ENCODE measurements around the gene SP110. TPM values are rescaled to one million over a fixed set of nuclear protein-coding genes. Genes with fewer than 3 reads are reported as not detected.

SP110 gene
- total and polyA plus RNA-seq, 2 donors (not counting 3 experiments of a cell fraction or from before 2014, with no cell fraction given) = 10.2 to 10.7 TPM

DNA sequence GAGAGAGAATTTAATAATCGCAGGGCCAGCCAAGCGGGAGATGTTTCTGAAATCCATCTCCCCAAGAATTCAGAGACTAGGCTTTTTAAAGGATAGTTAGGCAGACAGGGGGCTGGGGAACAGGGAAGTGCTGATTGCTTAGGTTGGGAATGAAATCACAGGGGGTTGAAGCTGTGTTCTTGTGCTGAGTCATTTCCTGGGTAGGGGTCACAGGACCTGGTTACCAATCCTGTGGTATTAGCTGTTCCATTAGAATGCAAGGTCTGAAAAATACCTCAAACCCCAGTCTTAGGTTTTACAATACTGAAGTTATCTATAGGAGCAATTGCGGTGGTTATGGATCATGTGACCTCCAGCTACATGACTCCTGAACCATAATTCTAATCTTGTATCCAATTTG is 10.3 kb upstream of the SP110 start:
- no TSS peak for BruUV-seq (replicated peaks)
- H3K9me3 ChIP-seq (replicated peaks; ENCODE audit: control insufficient read depth, insufficient read depth, low read length) = no peaks in the 10 kb centered on the region

GRCh38 chr2:230227216-230227615 is 7.4 kb upstream of the SP110 start:
- Histone ChIP-seq H3K9ac (replicated peaks; ENCODE audit: extremely low read depth, insufficient read depth, low read length) (no peak overlapping the region), H3K4me2 (ENCODE audit: insufficient read depth, low read length) (no peak overlapping the region), H3K79me2 (ENCODE audit: control insufficient read depth, insufficient read depth, low read length) (no peaks in the 10 kb centered on the region), H4K20me1 (replicated peaks; ENCODE audit: control insufficient read depth, extremely low read depth, insufficient read depth, low read length) (no peaks in the 10 kb centered on the region), H3K27ac (ENCODE audit: insufficient read depth, low read depth, low read length) (no peak overlapping the region), H3K9me3 (replicated peaks; ENCODE audit: control insufficient read depth, insufficient read depth, low read length) (no peaks in the 10 kb centered on the region), H3K27me3 (ENCODE audit: control insufficient read depth in 2 of 2, insufficient read depth in 2 of 2, low read length in 2 of 2) (no peaks in the 10 kb centered on the region), H3K9me1 (replicated peaks; ENCODE audit: control insufficient read depth, extremely low read depth, insufficient read depth, low read length) (no peaks in the 10 kb centered on the region), H3K4me1 (ENCODE audit: control insufficient read depth, extremely low read depth, insufficient read depth, low read length) (peaks cover 7% of the 10 kb centered on the region), H3K36me3 (ENCODE audit: control insufficient read depth in 2 of 2, extremely low read depth in 1 of 2, insufficient read depth in 2 of 2, low read length in 2 of 2) (no peaks in the 10 kb centered on the region), H3K4me3 (replicated peaks in 1 of 3; ENCODE audit: insufficient read depth in 1 of 3, low read depth in 1 of 3, low read length in 3 of 3) (no peak overlapping the region), H2AFZ (ENCODE audit: low read depth, low read length) (no peak overlapping the region)
- FAIRE-seq = no peak
- ChIA-PET CTCF (no interaction called here), POLR2A (no interaction called here)
- dilution Hi-C loops (cut with MboI; ENCODE audit: extremely low pct_ligation_motif_present, low sequenced_read_pairs) (no loop called here), intact Hi-C loops (cut with micrococcal nuclease) (no loop called here)
- no peak for TF ChIP-seq POLR2AphosphoS5 (IDR thresholded peaks at IDR 0.05; ENCODE audit: insufficient read depth, low read depth, low read length)
- TF ChIP-seq JUN (IDR thresholded peaks at IDR 0.05; ENCODE audit: borderline replicate concordance, insufficient read depth, insufficient read length, low read depth) = no peak
- TF ChIP-seq GATA2 (IDR thresholded peaks at IDR 0.05; ENCODE audit: insufficient read depth, insufficient read length, low read depth, low read length) = no peak
- no peak for TF ChIP-seq EZH2 (IDR thresholded peaks at IDR 0.05; ENCODE audit: borderline replicate concordance, low read depth, low read length, severe bottlenecking)
- TF ChIP-seq, protein P1, sequence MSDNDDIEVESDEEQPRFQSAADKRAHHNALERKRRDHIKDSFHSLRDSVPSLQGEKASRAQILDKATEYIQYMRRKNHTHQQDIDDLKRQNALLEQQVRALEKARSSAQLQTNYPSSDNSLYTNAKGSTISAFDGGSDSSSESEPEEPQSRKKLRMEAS (IDR thresholded peaks at IDR 0.05; ENCODE audit: insufficient read depth, insufficient read length) = no peak
- no peak for TF ChIP-seq POLR2A (IDR thresholded peaks at IDR 0.05; ENCODE audit: low read depth, low read length)
- TF ChIP-seq MYC (IDR thresholded peaks at IDR 0.05; ENCODE audit: low read depth, low read length) = no peak
- TF ChIP-seq FOS (IDR thresholded peaks at IDR 0.05; ENCODE audit: borderline replicate concordance, insufficient read depth, low read length) = no peak
- TF ChIP-seq, protein P2, sequence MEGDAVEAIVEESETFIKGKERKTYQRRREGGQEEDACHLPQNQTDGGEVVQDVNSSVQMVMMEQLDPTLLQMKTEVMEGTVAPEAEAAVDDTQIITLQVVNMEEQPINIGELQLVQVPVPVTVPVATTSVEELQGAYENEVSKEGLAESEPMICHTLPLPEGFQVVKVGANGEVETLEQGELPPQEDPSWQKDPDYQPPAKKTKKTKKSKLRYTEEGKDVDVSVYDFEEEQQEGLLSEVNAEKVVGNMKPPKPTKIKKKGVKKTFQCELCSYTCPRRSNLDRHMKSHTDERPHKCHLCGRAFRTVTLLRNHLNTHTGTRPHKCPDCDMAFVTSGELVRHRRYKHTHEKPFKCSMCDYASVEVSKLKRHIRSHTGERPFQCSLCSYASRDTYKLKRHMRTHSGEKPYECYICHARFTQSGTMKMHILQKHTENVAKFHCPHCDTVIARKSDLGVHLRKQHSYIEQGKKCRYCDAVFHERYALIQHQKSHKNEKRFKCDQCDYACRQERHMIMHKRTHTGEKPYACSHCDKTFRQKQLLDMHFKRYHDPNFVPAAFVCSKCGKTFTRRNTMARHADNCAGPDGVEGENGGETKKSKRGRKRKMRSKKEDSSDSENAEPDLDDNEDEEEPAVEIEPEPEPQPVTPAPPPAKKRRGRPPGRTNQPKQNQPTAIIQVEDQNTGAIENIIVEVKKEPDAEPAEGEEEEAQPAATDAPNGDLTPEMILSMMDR (IDR thresholded peaks at IDR 0.05; ENCODE audit: extremely low read depth in 1 of 2, insufficient read depth in 1 of 2, low read depth in 1 of 2, low read length in 2 of 2) = no peak
- BruUV-seq (replicated peaks) = no TSS peak
- DNase-seq (ENCODE audit: low read depth, low spot score) = no peak

More for the DNA sequence above, 10.3 kb upstream of the SP110 start:
- dilution Hi-C loops (cut with MboI; ENCODE audit: extremely low pct_ligation_motif_present, low sequenced_read_pairs) = no loop called here
- no peaks in the 10 kb centered on the region for H3K9me1 ChIP-seq (replicated peaks; ENCODE audit: control insufficient read depth, extremely low read depth, insufficient read depth, low read length)
- DNase-seq (ENCODE audit: low read depth, low spot score) (peak; percentile 21), FAIRE-seq (peak; percentile 26)
- ChIA-PET POLR2A (interaction anchor here (0.5 kb wide), 1 partner anchor 76 kb away, joined by 4 read pairs; no protein-coding TSS in a partner anchor), CTCF (interaction anchor here (0.6 to 0.8 kb wide), 2 partner anchors 10 to 70 kb away, joined by 3 to 6 read pairs; partner anchors contain the start of gene SP110)
- no peaks in the 10 kb centered on the region for H3K36me3 ChIP-seq (ENCODE audit: control insufficient read depth in 2 of 2, extremely low read depth in 1 of 2, insufficient read depth in 2 of 2, low read length in 2 of 2)
- H3K9ac ChIP-seq (replicated peaks; ENCODE audit: extremely low read depth, insufficient read depth, low read length) = no peak overlapping the region
- no peaks in the 10 kb centered on the region for H3K79me2 ChIP-seq (ENCODE audit: control insufficient read depth, insufficient read depth, low read length)
- H3K4me2 ChIP-seq (ENCODE audit: insufficient read depth, low read length) = no peak overlapping the region
- no peak overlapping the region for H2AFZ ChIP-seq (ENCODE audit: low read depth, low read length)
- peaks cover 7% of the 10 kb centered on the region for H3K4me1 ChIP-seq (ENCODE audit: control insufficient read depth, extremely low read depth, insufficient read depth, low read length)
- H3K27me3 ChIP-seq (ENCODE audit: control insufficient read depth in 2 of 2, insufficient read depth in 2 of 2, low read length in 2 of 2) = no peaks in the 10 kb centered on the region
- H3K27ac ChIP-seq (ENCODE audit: insufficient read depth, low read depth, low read length) = no peak overlapping the region
- no peak overlapping the region for H3K4me3 ChIP-seq (replicated peaks in 1 of 3; ENCODE audit: insufficient read depth in 1 of 3, low read depth in 1 of 3, low read length in 3 of 3)
- intact Hi-C loops (cut with micrococcal nuclease) = no loop called here
- TF ChIP-seq MYC (IDR thresholded peaks at IDR 0.05; ENCODE audit: low read depth, low read length) (no peak), FOS (IDR thresholded peaks at IDR 0.05; ENCODE audit: borderline replicate concordance, insufficient read depth, low read length) (peak; percentile 36)
- no peaks in the 10 kb centered on the region for H4K20me1 ChIP-seq (replicated peaks; ENCODE audit: control insufficient read depth, extremely low read depth, insufficient read depth, low read length)
